Stimulated activated CD4-positive, alpha-beta T cell treated with anti-CD3 and anti-CD28 coated beads, TNF-alpha, amount 100 ng/mL, for 24 hours (primary cell): ENCODE results near the gene RNF223.
"Not testable (repeated sequence)": the region's sequence is repeated elsewhere in the genome, so short reads cannot be mapped to it uniquely, and the experiment has no call there.

ENCODE experiments used
- DNase-seq, 3 experiments: peaks; one replicate each; pipeline ENCODE4 v3.0.0-alpha.2; 2020; ENCODE audit warnings: low read depth in 3 of 3

RNF223 gene

GRCh38 chr1:1060281-1061000 is 13.7 kb downstream of the RNF223 start:
- DNase-seq: no peak

GRCh38 chr1:1059494-1060280 is 14.4 kb downstream of the RNF223 start:
- DNase-seq: peak; percentile 84 to 92 (median 90)

GRCh38 chr1:1058921-1059493 is 15.1 kb downstream of the RNF223 start:
- peak in 1 of 3 experiments; percentile 45 for DNase-seq

GRCh38 chr1:1058088-1058905 is 15.8 kb downstream of the RNF223 start:
- DNase-seq: no peak

- DNase-seq: not testable (repeated sequence)
These were observed 16.4 kb downstream of the RNF223 start for GRCh38 chr1:1057769-1058087.

- DNase-seq: no peak
These were observed 18.0 kb downstream of the RNF223 start for GRCh38 chr1:1055841-1056736.

- no peak for DNase-seq
These were observed 19.1 kb downstream of the RNF223 start for GRCh38 chr1:1054971-1055370.

GRCh38 chr1:1054099-1054700 is 19.9 kb downstream of the RNF223 start:
- DNase-seq: no peak

- no peak for DNase-seq
These were observed 20.4 kb downstream of the RNF223 start for GRCh38 chr1:1053682-1054081.

GRCh38 chr1:1053022-1053421 is 21.1 kb downstream of the RNF223 start:
- DNase-seq: no peak

- DNase-seq: no peak
These were observed 21.9 kb downstream of the RNF223 start for GRCh38 chr1:1052003-1052840.

- no peak for DNase-seq
These were observed 22.8 kb downstream of the RNF223 start for GRCh38 chr1:1051127-1051810.

GRCh38 chr1:1050577-1051052 is 23.5 kb downstream of the RNF223 start:
- no peak for DNase-seq

GRCh38 chr1:1049318-1050165 is 24.6 kb downstream of the RNF223 start:
- no peak for DNase-seq

- DNase-seq: no peak
These were observed 25.3 kb downstream of the RNF223 start for GRCh38 chr1:1048765-1049164.

- no peak for DNase-seq
These were observed 26.1 kb downstream of the RNF223 start for GRCh38 chr1:1047963-1048362.

GRCh38 chr1:1047407-1047806 is 26.7 kb downstream of the RNF223 start:
- DNase-seq: no peak

- DNase-seq: no peak
These were observed 27.3 kb downstream of the RNF223 start for GRCh38 chr1:1046767-1047166.
